Activated CD4-positive, alpha-beta T cell treated with anti-CD3 and anti-CD28 coated beads, Interleukin-2, Interleukin-4, amounts not matched to agents 100 ng/mL and 50 ng/mL, durations not matched to agents 16 hours and 8 hours (primary cell): Measurements from ENCODE around the gene NSG2.
"Not testable (repeated sequence)": the region's sequence is repeated elsewhere in the genome, so short reads cannot be mapped to it uniquely, and the experiment has no call there.

Source experiments
- DNase-seq: peaks from one replicate; pipeline ENCODE4 v3.0.0-alpha.2; 2020; ENCODE audit warnings: low spot score

NSG2 gene

GRCh38 chr5:174102574-174102973, 57.1 kb downstream of the NSG2 start:
- not testable (repeated sequence) for DNase-seq

GRCh38 chr5:174106997-174107655, 61.6 kb downstream of the NSG2 start:
- no peak for DNase-seq

DNA sequence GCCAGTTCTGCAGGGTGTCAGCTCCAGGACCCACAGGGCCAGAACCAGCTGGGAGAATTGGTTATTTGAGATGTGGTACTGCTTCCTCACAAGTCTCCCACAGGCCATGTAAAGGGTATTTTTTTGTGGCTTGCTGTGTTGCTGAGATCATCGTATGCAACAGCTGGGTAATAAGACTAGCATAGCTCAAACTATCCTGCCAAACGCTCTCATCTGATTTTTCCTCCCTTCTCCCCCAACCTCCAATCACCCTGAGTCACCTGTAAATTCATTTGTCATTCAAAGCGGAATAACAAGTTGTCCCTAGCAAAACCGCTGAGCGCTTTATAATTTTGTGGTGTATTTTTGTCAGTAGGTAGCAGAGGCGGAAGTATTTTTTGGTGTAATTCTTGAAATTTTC, 63.2 kb downstream of the NSG2 start:
- no peak for DNase-seq

DNA sequence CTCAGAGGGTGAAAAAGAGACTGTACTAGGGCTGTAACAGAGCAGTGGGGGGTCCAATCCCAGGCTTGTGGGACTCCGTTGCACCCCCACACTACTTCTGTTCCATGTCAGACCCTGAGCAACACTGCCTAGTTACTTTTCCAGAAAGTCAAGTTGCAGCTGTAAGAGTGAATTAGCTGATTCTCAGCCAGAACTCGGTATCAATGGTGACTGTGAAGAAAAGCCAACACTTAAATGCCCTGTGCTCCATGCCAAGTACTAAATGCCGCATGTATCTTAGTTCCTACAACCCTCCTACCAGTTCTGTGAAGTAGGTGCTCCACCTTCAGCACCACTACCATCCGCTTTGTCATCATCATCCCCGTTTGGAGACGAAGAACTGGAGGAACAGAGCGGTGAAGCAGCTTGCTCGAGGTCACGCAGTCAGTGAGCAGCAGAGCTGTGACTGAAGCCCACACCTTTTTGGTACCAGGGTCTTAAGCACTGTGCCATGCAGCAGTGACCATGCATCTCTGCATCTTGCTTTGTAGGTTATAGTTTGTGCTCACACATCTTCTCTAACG, 64.3 kb downstream of the NSG2 start:
- DNase-seq, result no peak

DNA sequence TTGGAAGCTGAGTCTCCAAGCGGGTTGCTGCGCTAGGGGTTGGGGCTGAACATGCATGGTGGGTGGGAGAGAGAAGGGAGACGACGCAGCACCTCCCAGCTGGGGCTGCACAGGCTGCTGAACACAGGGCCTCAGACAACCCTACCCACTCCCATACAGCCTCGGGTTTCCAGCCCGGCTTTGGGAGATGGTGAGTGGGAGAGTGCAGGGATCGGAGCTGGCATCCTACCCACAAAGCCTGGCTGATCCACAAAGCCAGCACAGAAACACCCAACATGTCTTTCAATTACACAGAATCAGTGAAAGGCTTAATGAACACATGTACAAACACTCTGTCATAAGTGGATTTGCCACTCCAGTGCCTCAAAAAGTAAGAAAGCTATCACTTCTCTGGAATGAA, 64.8 kb downstream of the NSG2 start:
- DNase-seq, result no peak

- DNase-seq, result no peak
These were observed 65.9 kb downstream of the NSG2 start for GRCh38 chr5:174111287-174111973.

DNA sequence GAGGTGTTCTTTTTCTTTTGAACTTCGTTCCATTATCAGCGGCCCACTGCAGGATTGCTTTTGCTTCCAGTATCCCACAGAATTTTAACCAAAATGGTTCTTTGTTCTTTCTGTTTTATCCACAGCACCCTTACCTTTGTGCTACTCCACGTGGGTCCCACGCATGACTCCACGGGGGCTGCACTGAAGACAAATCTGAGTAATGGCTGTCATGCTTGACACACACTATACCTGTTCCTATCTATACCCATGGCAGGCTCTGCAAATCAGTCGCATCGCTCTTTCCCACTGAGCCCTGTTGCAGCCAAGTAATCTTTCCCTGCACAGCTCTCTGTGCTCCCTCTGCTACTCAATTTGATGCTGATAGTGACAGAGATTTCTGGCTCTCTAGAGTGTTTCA, 69.7 kb downstream of the NSG2 start:
- no peak for DNase-seq

DNA sequence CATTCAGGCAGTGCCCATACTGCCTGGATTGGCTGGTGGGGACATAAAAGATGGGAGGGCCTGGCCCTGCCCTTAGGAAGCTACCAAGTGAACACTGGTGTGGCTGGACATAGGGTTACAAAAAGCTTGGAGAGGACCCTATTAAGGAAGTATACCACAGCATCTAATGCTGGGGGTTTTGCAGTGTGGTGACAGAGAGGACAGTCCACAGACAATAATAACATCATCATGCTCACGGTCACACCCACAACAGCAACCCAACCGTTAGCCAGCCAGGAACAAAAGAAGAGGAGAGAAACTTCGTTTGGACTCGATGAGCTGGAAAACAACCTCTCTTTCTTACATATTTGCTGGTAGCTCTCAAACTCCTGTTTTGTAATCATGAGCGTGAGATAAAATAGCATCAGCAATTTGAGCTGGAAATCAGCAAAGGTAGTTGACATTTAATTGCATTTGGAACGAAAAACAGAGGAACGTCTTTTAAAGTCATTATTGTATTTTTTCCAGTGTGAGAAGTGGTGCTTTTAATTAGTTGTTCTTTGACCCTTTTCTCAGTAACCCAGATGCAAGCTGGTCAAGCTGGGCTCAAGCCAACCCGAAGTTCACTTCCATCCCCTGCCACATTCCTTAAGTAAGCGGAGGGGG, 73.4 kb downstream of the NSG2 start:
- DNase-seq, result no peak

DNA sequence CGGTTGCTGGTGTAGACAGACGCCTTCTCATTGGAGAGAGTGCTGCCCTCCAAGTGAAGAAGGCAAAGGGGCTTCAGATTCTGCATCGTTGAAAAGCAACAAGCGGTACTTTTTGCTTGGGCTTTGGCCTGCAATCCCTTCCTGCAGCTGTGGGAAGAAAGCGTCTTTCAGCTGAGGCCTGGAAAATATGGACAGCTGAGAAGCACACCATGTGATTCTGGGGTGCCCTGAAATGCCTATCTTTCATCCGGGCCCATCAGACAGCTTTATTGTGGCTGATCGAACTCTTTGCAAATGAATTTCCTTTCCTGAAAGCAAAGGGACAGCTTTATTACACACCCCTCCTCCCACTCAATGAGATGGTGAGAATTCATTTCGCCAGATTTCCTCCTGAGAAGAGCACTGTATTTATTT, 74.0 kb downstream of the NSG2 start:
- DNase-seq, result no peak

DNA sequence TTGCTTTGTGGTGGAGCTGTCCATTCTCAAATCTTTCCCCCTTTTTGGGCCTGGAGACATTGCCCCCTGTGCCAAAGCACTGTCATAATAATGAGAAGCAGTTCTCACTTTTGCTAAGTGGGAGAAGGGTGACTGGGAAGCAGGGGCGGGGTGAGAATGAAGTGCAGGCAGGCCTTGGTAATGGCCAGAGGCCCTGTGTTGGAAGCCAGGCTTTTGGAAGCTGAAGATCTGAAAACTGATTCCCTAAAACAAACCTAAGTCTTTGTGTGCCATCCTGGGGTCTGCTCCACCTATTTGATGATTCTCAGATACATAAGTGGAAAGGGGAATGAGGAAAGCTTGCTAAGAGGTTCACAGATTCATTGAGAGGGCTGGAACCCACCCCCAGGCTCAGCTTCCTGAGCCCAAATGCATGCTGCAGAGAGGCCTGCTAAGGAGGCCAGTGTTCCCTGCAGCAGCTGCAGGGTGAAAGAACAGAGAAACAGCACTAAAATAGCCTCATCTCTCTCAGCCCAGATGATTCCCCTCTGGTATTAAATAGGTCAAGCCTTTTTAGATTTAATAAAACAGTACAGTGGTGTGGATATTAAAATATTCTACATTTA, 75.0 kb downstream of the NSG2 start:
- DNase-seq, result no peak

GRCh38 chr5:174134545-174134944, 89.0 kb downstream of the NSG2 start:
- DNase-seq, result no peak

- no peak for DNase-seq
These were observed 94.1 kb downstream of the NSG2 start for GRCh38 chr5:174139623-174140022.

GRCh38 chr5:174140452-174141020, 95.0 kb downstream of the NSG2 start:
- DNase-seq, result no peak

- no peak for DNase-seq
These were observed 95.9 kb downstream of the NSG2 start for GRCh38 chr5:174141398-174141797.

DNA sequence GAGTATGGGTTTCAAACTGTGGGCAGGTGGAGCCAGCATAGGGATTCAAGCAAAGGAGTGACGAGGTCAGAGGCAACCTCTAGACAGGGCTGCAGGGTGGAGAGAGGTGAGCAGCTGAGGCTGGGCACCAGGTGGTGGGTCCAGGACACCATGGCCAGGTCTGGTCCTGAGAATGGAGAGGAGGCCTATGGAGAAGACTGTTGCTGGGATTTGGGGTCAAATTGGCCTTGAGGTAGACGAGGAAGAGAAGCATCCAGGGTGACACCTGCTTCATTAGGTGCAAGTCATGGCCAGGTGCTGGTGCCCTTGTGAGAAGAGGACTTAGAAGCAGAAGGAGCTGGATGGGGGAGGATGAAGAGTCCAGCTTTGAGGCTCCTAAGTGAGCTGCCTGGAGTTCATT, 99.6 kb downstream of the NSG2 start:
- DNase-seq, result no peak

- peak; percentile 52 for DNase-seq
These were observed 100.3 kb downstream of the NSG2 start for GRCh38 chr5:174145821-174146220.

DNA sequence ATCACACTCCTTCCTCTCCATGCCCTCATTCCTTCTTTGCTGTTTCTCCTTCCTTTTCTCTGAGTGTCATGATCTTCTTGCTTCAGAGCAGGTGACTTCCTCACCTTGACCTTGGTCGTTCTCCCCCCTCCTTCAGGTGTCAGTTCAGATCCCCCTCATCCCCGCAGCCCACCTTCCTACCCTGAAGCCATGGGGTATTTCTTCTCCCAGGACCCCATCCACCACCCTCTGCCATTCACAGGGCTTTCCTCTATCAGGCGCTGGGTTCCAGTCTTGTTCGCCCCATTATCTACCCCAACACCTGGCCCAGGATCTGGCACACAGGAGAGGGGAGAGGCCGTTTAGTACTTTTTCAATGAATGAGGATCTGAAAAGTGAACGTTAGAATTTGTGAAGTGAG, 101.0 kb downstream of the NSG2 start:
- DNase-seq, result no peak

DNA sequence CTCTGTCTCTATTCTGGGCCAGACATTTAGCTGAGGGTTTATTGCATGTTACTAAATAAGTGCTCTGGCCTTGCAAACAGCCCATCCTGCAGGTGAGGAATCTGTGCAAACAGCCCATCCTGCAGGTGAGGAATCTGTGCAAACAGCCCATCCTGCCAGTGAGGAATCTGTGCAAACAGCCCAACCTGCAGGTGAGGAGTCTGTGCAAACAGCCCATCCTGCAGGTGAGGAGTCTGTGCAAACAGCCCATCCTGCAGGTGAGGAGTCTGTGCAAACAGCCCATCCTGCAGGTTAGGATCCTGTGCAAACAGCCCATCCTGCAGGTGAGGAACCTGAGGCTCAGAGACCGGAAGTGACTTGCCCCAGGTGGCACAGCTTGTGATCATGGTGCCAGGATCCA, 101.5 kb downstream of the NSG2 start:
- not testable (repeated sequence) for DNase-seq

DNA sequence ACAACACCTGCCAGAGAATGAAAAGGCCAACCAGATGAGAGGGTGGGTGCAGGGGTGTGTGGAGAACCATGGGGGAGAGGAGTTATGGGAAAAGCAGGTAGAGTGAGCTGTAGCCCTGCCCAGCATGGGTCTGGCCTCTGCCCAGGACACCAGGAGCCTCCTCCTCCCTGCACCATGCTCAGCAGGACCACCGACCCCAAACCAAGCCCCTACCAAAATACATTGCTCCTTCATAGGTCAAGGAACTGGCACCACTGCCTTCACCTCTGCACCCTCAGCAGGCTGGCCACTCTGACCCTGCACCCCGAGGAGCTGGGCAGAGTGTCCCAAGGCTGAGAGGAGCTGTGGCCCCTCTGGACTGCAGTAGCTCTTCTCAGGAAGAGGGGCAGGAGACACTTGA, 102.0 kb downstream of the NSG2 start:
- DNase-seq, result no peak

GRCh38 chr5:174148721-174149120, 103.2 kb downstream of the NSG2 start:
- DNase-seq, result no peak

GRCh38 chr5:174149426-174149825, 103.9 kb downstream of the NSG2 start:
- no peak for DNase-seq

DNA sequence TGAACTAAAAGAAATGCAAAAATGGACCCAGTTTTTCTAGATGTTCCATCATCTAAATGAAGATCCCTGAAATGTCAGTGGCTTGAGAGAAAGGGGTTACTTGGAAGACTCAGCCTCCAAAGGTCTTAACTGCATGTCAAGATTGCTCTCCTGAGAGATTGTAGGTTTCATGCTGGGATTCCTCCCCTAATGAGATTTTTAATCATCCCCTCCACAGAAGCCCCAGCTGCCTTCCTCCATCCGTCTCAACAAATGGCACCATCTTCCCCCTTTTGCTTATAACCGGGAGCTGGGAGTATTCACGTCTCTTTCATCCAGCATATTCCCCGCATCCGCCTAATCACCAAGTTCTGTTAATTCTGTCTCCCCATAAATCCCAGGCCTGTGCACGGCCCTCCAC, 104.5 kb downstream of the NSG2 start:
- DNase-seq, result no peak
